ENCODE results near the gene BICDL1.

The BICDL1 gene

DNA sequence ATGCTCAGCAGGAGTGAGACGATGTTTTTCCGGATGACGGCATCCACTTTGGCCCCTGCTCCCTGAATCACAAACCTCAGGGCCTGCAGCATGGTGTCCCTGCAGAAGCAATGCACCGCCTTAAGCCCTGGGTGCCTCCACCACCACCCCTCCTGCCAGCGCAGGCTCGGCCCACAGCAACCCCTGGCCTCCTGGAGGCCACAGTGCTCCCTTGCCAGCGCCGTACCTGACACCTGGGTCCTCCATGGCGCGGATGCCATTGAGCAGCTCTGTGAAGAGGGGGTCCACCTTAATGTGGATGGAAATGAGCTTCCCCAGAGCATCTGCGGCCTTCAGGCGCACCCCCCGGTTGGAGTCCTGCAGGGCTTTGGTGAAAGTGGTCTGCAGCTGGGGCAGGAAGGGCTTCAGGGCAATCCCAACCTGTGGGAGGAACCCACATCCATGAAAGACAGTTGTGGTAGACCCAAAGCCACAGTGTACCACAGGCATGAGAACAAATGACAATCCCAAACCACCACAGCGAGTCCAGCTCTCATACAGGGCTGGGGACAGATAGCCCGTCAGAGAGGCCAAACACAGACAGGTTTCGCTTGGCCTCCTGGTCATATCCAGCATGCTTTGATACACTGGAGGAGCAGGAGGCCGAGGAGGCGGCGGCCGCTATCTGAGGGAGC lies 145.4 kb downstream of the BICDL1 start:
- DNase-seq = no peak

DNA sequence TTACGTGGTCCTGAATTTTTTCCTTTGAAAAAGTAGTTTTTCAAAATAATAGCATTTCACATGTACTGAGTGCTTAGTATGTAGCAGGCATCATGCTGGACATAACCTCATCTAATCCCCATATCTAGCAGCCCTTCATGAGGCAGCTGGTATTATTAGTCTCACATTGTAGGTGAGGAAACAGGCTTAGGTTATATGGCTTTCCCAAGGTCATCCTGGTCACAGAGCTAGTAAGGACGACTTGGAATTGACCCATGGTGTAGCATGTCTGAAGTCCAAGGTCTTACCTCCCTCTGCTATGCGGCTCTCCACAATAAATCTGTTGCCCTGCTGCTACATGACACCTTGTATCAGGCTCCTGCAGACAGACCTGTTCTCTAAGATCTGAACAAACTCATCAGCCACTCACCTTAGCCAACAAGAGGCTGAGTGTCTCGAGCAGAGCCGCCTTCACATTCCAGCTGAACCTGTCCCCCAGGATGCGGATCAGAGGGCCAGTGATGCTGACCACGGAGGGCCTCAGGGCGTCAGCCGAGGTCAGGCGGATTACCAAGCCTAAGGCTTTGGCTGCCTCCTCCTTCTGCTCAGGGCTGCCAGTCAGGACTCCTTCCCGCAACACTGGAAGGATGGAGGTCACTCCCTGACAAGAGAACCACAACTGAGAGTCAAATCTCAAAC lies 147.2 kb downstream of the BICDL1 start:
- no peak for DNase-seq

DNA sequence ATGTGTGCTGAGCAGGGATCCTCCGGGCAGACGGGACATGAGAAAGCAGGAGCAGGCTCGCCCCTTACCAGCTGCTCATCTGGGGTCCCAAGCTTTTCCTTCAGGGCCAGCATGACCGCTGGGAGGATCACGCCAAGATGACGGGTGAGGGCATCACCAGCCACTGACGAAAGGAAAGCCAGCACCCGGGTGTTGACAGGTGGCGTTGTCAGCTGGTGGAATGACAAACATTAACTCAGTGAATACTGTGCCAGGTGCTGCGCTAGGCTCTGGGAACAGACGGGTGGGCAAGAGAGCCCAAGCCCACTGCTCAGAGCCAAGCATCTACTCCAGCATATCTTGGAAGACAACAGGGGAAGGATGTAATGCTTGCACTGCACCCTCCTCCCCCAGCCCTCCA lies 148.8 kb downstream of the BICDL1 start:
- no peak for DNase-seq

DNA sequence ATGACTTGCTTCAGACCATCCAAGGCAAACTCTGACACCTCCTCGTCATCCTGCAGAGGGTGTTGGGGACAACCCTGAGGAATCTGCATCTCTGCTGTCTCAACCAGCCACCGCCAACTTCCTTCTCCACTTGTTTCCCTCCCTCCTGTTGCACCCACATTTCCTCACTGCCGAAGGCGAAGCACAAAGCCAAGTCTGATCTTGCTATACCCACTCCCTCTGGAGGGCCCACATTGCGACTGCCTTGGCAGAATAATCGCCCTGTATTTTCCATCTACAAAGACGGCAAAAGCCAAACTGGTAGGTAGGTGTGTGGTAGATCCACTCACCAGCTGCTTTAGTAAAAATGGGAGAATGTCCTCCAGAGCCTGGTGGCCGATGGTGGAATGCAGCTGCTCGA lies 149.3 kb downstream of the BICDL1 start:
- no peak for DNase-seq

DNA sequence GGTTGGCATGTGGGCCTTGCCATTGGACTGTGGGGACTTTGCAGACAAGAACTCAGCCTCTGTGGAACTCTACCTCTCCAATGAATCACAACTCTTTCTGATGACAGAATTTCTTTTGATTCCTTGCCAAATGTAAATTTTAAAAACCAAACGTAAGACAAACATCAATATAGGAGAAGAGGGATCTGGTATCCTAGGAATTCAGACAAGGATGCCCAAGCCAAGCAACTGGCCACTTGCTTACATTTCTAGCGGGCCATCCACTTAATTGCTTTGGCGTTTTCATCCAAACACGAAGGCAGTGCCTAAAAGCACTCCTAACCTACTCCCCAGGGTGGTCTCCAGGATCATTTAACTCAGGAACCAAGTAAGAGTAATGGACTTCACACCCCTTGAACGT lies 150.9 kb downstream of the BICDL1 start:
- no peak for DNase-seq

DNA sequence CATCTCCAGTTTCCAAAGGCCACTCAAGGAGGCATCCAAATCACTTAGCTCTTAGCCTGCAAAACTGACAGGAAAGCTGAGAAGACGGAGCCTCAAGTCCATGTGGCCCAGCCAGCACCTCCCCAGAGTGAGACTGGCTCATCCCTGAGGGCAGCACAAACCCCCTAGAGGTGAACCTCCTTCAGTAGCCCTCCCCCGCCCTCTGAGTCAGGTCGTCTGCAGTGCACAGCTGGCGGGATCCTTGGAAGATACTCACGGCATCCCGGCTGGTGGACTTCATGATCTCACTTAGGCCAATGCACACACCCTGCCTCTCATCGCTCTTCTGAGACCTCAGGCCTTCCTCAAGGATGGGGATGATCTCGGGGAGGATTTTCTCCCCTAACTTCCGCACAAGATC lies 151.6 kb downstream of the BICDL1 start:
- no peak for DNase-seq

DNA sequence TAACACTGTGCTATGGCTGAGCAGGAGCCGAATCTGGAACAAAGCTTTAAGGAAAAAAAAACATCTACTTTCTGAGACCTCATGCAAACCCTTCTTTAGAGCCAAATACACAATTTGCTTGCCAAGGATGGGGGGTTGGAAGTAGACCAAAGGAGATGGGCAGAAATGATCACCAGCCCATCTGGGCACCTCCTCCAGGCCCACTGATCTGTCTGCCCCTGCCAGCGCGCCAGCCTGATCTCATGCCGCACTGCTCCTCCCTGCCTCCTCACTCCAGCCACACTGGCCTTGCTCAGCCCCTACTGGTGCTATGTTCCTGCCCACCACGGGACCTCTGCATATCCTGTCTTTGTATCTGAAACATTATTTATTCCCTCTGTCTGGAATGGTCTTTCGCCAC lies 152.3 kb downstream of the BICDL1 start:
- no peak for DNase-seq

DNA sequence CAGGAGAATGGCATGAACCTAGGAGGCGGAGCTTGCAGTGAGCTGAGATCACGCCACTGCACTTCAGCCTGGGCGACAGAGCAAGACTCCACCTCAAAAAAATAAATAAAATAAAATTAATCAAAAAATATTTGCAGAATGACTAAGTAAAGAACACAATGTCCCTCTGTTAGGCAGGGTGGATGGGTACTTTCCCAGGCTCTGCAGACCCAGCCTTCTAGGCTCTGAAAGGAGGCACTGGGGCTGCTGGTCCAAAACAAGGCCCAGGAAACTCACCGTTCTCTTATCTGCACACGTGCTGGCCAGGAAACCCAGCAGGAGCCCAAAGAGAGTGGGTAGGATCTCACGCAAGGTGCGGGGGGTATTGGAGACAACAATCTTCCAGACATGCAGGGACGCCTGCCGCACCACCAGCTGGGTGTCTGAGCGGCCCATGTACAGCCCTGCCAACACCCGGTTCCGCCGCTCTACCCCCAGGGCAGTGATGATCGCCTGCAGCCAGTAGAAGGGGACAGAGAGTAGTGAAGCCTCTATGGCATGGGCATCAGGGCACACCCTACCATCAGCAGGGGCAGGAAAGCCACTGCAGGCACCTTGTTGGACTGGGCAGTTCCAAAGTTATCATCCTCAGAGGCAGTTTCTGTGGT lies 153.3 kb downstream of the BICDL1 start:
- no peak for DNase-seq

Data from NCI-H1694 (cell line).